DND-41 (cell line): ENCODE results near the gene CHCHD3.

Experiments
- ATAC-seq: fragments of 200-7000 bp; cut with Tn5 transposase; 3 replicates; pipeline ENCODE4 v1.9.1; 2021; ENCODE audit warnings: low read depth; ENCODE audit not compliant: insufficient read depth
- DNase-seq: peaks from one replicate; pipeline ENCODE4 v3.0.0-alpha.2; 2020
- H2AFZ ChIP-seq: 2 replicates; pipeline ENCODE4 v1.6.0; 2012; ENCODE audit warnings: low read depth, low read length
- H3K27ac ChIP-seq: 2 replicates; pipeline ENCODE4 v1.5.1; 2012; ENCODE audit warnings: low read length, inconsistent platforms
- H3K27me3 ChIP-seq: fragments of 200-600 bp; sonication (generic); 2 replicates; pipeline ENCODE4 v1.6.0; 2012; ENCODE audit warnings: low read length, mild to moderate bottlenecking, inconsistent platforms; ENCODE audit not compliant: insufficient read depth, poor library complexity
- H3K36me3 ChIP-seq: 2 replicates; pipeline ENCODE4 v1.5.1; 2012; ENCODE audit warnings: low read length, inconsistent platforms; ENCODE audit not compliant: insufficient read depth
- H3K4me1 ChIP-seq: 2 replicates; pipeline ENCODE4 v1.5.1; 2012; ENCODE audit warnings: mild to moderate bottlenecking, low read length; ENCODE audit not compliant: insufficient read depth
- H3K4me2 ChIP-seq: 2 replicates; pipeline ENCODE4 v1.6.0; 2012; ENCODE audit warnings: mild to moderate bottlenecking, moderate library complexity, low read length, inconsistent platforms; ENCODE audit not compliant: insufficient read depth
- H3K4me3 ChIP-seq, 2 experiments: fragments of 200-600 bp in 1 of 2; shearing (Covaris generic) in 1 of 2; 2 replicates each; pipeline ENCODE4 v1.5.1; 2012 to 2016; ENCODE audit warnings: inconsistent platforms in 2 of 2, low read length in 2 of 2, mild to moderate bottlenecking in 2 of 2, low read depth in 1 of 2, moderate library complexity in 1 of 2
- H3K79me2 ChIP-seq: 2 replicates; pipeline ENCODE4 v1.6.0; 2012; ENCODE audit warnings: low read length, inconsistent platforms; ENCODE audit not compliant: insufficient read depth
- H3K9ac ChIP-seq: 2 replicates; pipeline ENCODE4 v1.6.0; 2012; ENCODE audit warnings: low read depth, mild to moderate bottlenecking, inconsistent platforms, low read length, moderate library complexity
- H3K9me3 ChIP-seq: 2 replicates; pipeline ENCODE4 v1.5.1; 2012; ENCODE audit warnings: low read length, moderate library complexity, mild to moderate bottlenecking, inconsistent platforms; ENCODE audit not compliant: insufficient read depth, severe bottlenecking
- H4K20me1 ChIP-seq: 2 replicates; pipeline ENCODE4 v1.6.0; 2012; ENCODE audit warnings: low read length; ENCODE audit not compliant: insufficient read depth
- EZH2 ChIP-seq: IDR thresholded peaks from 3 replicates; pipeline ENCODE4 v1.6.1; 2012; ENCODE audit warnings: borderline replicate concordance, low read depth, mild to moderate bottlenecking, moderate library complexity, low read length, inconsistent platforms; ENCODE audit not compliant: severe bottlenecking
- TF ChIP-seq, protein P1 (sequence below): IDR thresholded peaks from 2 replicates; pipeline ENCODE4 v1.5.1; 2012; ENCODE audit warnings: borderline replicate concordance, low read length, moderate library complexity, mild to moderate bottlenecking; ENCODE audit not compliant: poor library complexity, severe bottlenecking; ENCODE audit errors: extremely low read depth

The CHCHD3 gene

DNA sequence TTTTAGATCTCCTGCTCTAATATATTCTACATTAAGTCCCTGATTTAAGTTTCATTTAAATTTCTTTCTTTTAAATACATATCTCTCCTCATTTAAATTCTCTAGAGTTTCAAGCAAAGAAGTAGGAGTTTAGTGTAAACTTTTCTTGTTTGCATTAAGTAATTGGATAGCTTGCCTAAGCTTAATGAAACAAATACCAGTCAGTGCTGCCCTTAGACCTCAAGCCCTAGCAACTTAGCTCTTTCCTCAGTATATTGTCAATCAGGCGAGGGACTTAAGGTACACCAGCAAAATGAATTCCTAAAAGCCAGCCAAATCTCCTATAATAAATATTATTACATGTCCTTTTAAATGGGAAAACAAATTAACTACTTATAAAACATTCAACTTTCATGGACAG, 101.5 kb downstream of the CHCHD3 start:
- no peaks in the 10 kb centered on the region for H3K4me1 ChIP-seq
- H3K4me3 ChIP-seq: no peak overlapping the region
- no peak overlapping the region for H3K9ac ChIP-seq
- no peak for DNase-seq
- peaks cover 13% of the 10 kb centered on the region; the same call in 1 of the 2 replicates for H4K20me1 ChIP-seq
- no peaks in the 10 kb centered on the region for H3K9me3 ChIP-seq
- no peaks in the 10 kb centered on the region for H3K36me3 ChIP-seq
- H3K79me2 ChIP-seq: peaks cover 38% of the 10 kb centered on the region; the same call in 1 of the 2 replicates
- ATAC-seq: no peak
- no peak overlapping the region for H3K27ac ChIP-seq
- no peak overlapping the region for H2AFZ ChIP-seq
- no peak overlapping the region for H3K4me2 ChIP-seq
- no peak for TF ChIP-seq EZH2
- TF ChIP-seq, protein P1, sequence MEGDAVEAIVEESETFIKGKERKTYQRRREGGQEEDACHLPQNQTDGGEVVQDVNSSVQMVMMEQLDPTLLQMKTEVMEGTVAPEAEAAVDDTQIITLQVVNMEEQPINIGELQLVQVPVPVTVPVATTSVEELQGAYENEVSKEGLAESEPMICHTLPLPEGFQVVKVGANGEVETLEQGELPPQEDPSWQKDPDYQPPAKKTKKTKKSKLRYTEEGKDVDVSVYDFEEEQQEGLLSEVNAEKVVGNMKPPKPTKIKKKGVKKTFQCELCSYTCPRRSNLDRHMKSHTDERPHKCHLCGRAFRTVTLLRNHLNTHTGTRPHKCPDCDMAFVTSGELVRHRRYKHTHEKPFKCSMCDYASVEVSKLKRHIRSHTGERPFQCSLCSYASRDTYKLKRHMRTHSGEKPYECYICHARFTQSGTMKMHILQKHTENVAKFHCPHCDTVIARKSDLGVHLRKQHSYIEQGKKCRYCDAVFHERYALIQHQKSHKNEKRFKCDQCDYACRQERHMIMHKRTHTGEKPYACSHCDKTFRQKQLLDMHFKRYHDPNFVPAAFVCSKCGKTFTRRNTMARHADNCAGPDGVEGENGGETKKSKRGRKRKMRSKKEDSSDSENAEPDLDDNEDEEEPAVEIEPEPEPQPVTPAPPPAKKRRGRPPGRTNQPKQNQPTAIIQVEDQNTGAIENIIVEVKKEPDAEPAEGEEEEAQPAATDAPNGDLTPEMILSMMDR: no peak
- no peaks in the 10 kb centered on the region for H3K27me3 ChIP-seq

DNA sequence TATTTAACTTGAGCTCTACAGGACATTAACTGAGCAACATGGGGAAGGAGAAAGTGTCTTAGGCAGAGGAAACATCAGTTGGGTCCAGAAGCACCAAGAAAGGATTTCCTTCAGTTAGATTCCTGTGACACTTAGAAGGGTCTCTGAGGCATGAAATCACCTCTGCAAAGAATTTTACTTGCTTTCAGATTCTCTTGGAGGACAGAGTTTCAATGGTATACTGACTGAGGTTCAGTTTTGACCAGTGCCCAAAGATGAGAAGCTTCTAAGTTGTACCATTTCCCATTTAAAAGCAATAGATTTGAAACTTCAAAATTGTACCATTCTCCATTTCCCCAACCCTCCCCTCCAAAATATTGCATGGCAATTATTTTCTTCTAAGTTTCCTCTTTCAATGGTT, 102.4 kb downstream of the CHCHD3 start:
- Histone ChIP-seq H3K4me3 (no peak overlapping the region), H3K36me3 (peaks cover 6% of the 10 kb centered on the region; the same call in 1 of the 2 replicates)

DNA sequence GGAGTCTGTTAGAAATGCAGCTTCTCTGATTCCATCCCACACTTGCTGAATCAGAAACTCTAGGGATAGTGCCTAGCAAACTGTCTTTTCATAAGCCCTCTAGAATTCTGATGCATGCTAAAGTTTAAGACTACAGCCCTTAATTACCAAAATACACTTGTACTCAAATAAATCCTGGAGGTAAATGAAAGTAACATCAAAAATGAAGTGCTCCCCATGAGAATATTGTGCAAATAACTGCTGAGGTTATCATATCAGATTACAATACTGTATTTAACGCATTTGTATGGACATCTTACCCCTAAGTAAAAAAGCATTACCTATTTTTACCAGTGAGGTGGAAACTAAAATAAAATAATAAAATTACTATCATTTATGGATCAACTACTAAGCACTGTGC, 104.7 kb downstream of the CHCHD3 start:
- TF ChIP-seq EZH2: no peak
- TF ChIP-seq, protein P1: no peak
- Histone ChIP-seq H3K4me2 (no peak overlapping the region), H3K36me3 (peaks cover 25% of the 10 kb centered on the region; the same call in 1 of the 2 replicates), H2AFZ (no peak overlapping the region), H3K9ac (no peak overlapping the region), H3K9me3 (no peaks in the 10 kb centered on the region), H3K79me2 (peaks cover 31% of the 10 kb centered on the region; the same call in 1 of the 2 replicates), H4K20me1 (peaks cover 13% of the 10 kb centered on the region; the same call in 1 of the 2 replicates), H3K4me3 (no peak overlapping the region), H3K27me3 (no peaks in the 10 kb centered on the region), H3K27ac (no peak overlapping the region), H3K4me1 (no peaks in the 10 kb centered on the region)
- DNase-seq: no peak
- 0 out of 3 replicates have a peak, but pooled peaks have one; percentile 37 for ATAC-seq

More for the DNA sequence above, 102.4 kb downstream of the CHCHD3 start:
- no peak for TF ChIP-seq EZH2
- TF ChIP-seq, protein P1: no peak
- no peak for DNase-seq
- Histone ChIP-seq H3K9me3 (no peaks in the 10 kb centered on the region), H3K79me2 (peaks cover 38% of the 10 kb centered on the region; the same call in 1 of the 2 replicates), H4K20me1 (peaks cover 13% of the 10 kb centered on the region; the same call in 1 of the 2 replicates), H3K4me1 (no peaks in the 10 kb centered on the region), H3K27me3 (no peaks in the 10 kb centered on the region), H2AFZ (no peak overlapping the region), H3K4me2 (no peak overlapping the region), H3K9ac (no peak overlapping the region), H3K27ac (no peak overlapping the region)
- no peak for ATAC-seq
